ENCODE results near the gene DMBX1.

- TF ChIP-seq CTCF (IDR thresholded peaks at IDR 0.05; ENCODE audit: low read depth, low read length, poor library complexity, severe bottlenecking) (no peak), EZH2phosphoT487 (IDR thresholded peaks at IDR 0.05; ENCODE audit: borderline replicate concordance, low read length) (no peak)
These were observed 39.5 kb downstream of the DMBX1 start for GRCh38 chr1:46529031-46529630.
